Measurements from ENCODE around the gene MYO19. TPM values are rescaled to one million over a fixed set of nuclear protein-coding genes. Genes with fewer than 3 reads are reported as not detected.

Gene MYO19, protein sequence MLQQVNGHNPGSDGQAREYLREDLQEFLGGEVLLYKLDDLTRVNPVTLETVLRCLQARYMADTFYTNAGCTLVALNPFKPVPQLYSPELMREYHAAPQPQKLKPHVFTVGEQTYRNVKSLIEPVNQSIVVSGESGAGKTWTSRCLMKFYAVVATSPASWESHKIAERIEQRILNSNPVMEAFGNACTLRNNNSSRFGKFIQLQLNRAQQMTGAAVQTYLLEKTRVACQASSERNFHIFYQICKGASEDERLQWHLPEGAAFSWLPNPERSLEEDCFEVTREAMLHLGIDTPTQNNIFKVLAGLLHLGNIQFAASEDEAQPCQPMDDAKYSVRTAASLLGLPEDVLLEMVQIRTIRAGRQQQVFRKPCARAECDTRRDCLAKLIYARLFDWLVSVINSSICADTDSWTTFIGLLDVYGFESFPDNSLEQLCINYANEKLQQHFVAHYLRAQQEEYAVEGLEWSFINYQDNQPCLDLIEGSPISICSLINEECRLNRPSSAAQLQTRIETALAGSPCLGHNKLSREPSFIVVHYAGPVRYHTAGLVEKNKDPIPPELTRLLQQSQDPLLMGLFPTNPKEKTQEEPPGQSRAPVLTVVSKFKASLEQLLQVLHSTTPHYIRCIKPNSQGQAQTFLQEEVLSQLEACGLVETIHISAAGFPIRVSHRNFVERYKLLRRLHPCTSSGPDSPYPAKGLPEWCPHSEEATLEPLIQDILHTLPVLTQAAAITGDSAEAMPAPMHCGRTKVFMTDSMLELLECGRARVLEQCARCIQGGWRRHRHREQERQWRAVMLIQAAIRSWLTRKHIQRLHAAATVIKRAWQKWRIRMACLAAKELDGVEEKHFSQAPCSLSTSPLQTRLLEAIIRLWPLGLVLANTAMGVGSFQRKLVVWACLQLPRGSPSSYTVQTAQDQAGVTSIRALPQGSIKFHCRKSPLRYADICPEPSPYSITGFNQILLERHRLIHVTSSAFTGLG
- 101 and 107 TPM in 2 replicates for total RNA-seq

DNA sequence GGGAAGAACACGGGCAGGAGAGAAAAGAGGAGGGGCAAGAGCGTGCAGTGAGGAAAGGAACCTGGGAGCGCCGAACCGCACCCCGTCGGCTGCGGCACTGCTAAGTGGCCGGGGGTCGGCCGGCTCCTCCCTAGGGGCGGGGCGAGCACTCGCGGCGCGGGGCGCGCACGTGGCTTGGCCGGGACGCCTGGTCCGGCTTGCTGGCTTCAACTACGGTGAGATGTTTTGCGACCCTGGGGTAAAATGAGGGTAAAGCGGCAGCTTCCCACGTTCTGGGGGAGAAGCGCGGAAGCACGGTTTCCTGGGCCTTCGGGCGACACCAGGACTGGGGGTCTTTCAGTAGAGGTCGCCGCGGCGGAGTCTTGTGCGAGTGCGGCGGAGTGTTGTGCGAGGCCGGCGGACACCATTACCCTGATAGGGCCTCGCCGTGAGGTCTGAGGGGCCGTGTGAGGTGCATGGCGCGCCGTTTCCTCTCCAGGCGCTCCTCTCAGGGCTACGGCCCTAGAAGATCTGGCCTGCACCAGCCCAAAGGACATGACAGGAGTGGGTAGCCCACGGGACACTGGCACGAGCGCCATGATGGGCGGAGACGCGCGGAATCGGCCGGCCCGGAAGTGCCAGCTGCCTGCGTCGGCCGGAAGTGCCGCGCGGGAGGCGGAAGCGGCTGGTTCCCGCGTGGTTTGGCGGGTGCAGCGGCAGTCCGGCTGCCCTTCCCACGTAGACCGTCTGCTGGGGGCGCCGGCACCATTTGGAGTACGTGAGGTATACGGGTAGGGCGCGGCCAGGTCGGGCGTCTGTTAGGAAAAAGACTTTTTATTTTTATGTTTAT is at the start of gene MYO19, which contains the start of gene PIGW:
MYO19 (minus strand) TSS at position 29 of the 829 bp plus-strand sequence. CDS start 2,330 bp downstream, outside the sequence.
PIGW (plus strand) TSS at position 148 of the 829 bp plus-strand sequence. CDS start 2,115 bp downstream, outside the sequence.

GRCh38 chr17:36544307-36545076 is 9.8 kb upstream of the MYO19 start, which contains the start of gene GGNBP2:
Gene GGNBP2 (plus strand): TSS chr17:36544919. CDS start chr17:36545725, 806 bp downstream.

GRCh38 chr17:36486204-36487194 is 48.2 kb downstream of the MYO19 start, which contains the start of gene ZNHIT3:
Gene ZNHIT3 (plus strand): TSS chr17:36486681. CDS start chr17:36486700, 19 bp downstream.

Small RNA genes within 50 kb of the gene (small RNA-seq; reads per million reads assigned to genes)
- gene RNA5SP439: not detected

Other genes with a start within 250 kb of the MYO19 start
- gene TBC1D3G, start 211.0 kb downstream of the MYO19 start, total RNA-seq: not detected in 2 replicates
- not detected in 2 replicates for gene TBC1D3H, start 146.4 kb downstream of the MYO19 start, total RNA-seq
- gene ZNHIT3, start 48.2 kb downstream of the MYO19 start, total RNA-seq: 29.4 and 32.0 TPM in 2 replicates
- gene PIGW, start 119 bp upstream of the MYO19 start, total RNA-seq: 15.7 and 17.9 TPM in 2 replicates
- gene GGNBP2, start 10.1 kb upstream of the MYO19 start, total RNA-seq: 64.8 and 65.8 TPM in 2 replicates
- gene DHRS11, start 57.0 kb upstream of the MYO19 start, total RNA-seq: 6.5 and 8.8 TPM in 2 replicates
- gene MRM1, start 66.7 kb upstream of the MYO19 start, total RNA-seq: 4.4 and 5.8 TPM in 2 replicates

Measured in thoracic aorta endothelial cell (primary cell).